ENCODE results near the gene PNPLA5.

Gene PNPLA5

DNA sequence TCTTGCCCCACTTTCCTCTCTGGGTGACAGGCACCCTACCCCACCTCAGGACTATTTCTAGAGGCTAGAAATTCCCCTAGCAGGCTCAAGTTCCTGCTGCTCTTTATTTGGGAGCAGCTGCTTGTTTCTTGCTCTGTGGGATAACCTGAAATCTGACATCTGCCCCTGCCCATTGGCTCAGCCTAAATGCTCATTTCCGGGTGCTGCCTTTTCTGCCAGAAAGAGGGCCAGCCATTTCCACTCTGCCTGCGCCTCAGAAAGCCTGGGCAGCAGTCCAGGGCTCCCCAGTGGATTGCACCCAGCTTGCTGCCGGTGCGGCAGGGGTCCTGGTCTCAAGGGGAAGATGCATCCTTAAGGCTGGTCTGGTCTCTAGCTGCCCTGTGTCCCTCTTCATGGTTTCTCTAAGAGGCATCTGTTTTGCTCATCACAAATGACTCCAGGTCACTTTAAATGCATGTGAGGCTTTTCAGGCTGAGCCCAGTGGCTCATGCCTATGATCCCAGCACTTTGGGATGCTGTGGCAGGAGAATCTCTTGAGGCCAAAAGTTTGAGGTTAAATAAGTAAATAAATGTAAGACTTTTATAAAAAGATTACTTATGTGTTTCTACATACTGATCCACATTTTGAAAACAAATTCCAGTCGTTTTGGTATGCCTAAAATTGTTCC lies 10.3 kb upstream of the PNPLA5 start:
- H3K36me3 ChIP-seq (ENCODE audit: insufficient read depth, low read length), result no peaks in the 10 kb centered on the region
- H3K27ac ChIP-seq (ENCODE audit: low read depth, low read length), result peak overlapping the region; percentile 41
- no peak overlapping the region for H2AFZ ChIP-seq (ENCODE audit: low read length, unreplicated experiment)

GRCh38 chr22:43900206-43900605 lies 8.4 kb upstream of the PNPLA5 start:
- no peaks in the 10 kb centered on the region for H3K79me2 ChIP-seq (ENCODE audit: control insufficient read depth, insufficient read depth, low read length, unreplicated experiment)
- H3K27ac ChIP-seq (ENCODE audit: low read depth, low read length), result no peak overlapping the region
- no peak overlapping the region for H3K4me3 ChIP-seq (ENCODE audit: low read depth, low read length)
- no peaks in the 10 kb centered on the region for H3K36me3 ChIP-seq (ENCODE audit: insufficient read depth, low read length)
- H3K4me1 ChIP-seq (ENCODE audit: control insufficient read depth, insufficient read depth, low read length, unreplicated experiment), result peaks cover 12% of the 10 kb centered on the region
- no peak overlapping the region for H2AFZ ChIP-seq (ENCODE audit: low read length, unreplicated experiment)
- no peaks in the 10 kb centered on the region for H3K27me3 ChIP-seq (ENCODE audit: insufficient read depth, low read length)

More for the DNA sequence above, 10.3 kb upstream of the PNPLA5 start:
- Histone ChIP-seq H3K27me3 (ENCODE audit: insufficient read depth, low read length) (no peaks in the 10 kb centered on the region), H3K79me2 (ENCODE audit: control insufficient read depth, insufficient read depth, low read length, unreplicated experiment) (no peaks in the 10 kb centered on the region), H3K4me3 (ENCODE audit: low read depth, low read length) (no peak overlapping the region), H3K4me1 (ENCODE audit: control insufficient read depth, insufficient read depth, low read length, unreplicated experiment) (peaks cover 12% of the 10 kb centered on the region)

GRCh38 chr22:43897751-43898261 lies 6.0 kb upstream of the PNPLA5 start:
- H3K79me2 ChIP-seq (ENCODE audit: control insufficient read depth, insufficient read depth, low read length, unreplicated experiment), result no peaks in the 10 kb centered on the region
- H3K4me1 ChIP-seq (ENCODE audit: control insufficient read depth, insufficient read depth, low read length, unreplicated experiment), result peaks cover 12% of the 10 kb centered on the region
- H3K27ac ChIP-seq (ENCODE audit: low read depth, low read length), result no peak overlapping the region
- H2AFZ ChIP-seq (ENCODE audit: low read length, unreplicated experiment), result no peak overlapping the region
- H3K4me3 ChIP-seq (ENCODE audit: low read depth, low read length), result no peak overlapping the region
- H3K36me3 ChIP-seq (ENCODE audit: insufficient read depth, low read length), result no peaks in the 10 kb centered on the region
- H3K27me3 ChIP-seq (ENCODE audit: insufficient read depth, low read length), result no peaks in the 10 kb centered on the region

- peaks cover 14% of the 10 kb centered on the region; the same call in 1 of the 2 replicates for H3K27me3 ChIP-seq (ENCODE audit: insufficient read depth, low read length)
- no peak overlapping the region for H3K27ac ChIP-seq (ENCODE audit: low read depth, low read length)
- H3K79me2 ChIP-seq (ENCODE audit: control insufficient read depth, insufficient read depth, low read length, unreplicated experiment), result no peaks in the 10 kb centered on the region
- peaks cover 12% of the 10 kb centered on the region for H3K4me1 ChIP-seq (ENCODE audit: control insufficient read depth, insufficient read depth, low read length, unreplicated experiment)
- H3K36me3 ChIP-seq (ENCODE audit: insufficient read depth, low read length), result no peaks in the 10 kb centered on the region
- H3K4me3 ChIP-seq (ENCODE audit: low read depth, low read length), result no peak overlapping the region
- H2AFZ ChIP-seq (ENCODE audit: low read length, unreplicated experiment), result no peak overlapping the region
Measured at GRCh38 chr22:43895986-43896645, 4.3 kb upstream of the PNPLA5 start.

GRCh38 chr22:43894122-43894521 lies 2.3 kb upstream of the PNPLA5 start:
- H3K79me2 ChIP-seq (ENCODE audit: control insufficient read depth, insufficient read depth, low read length, unreplicated experiment), result no peaks in the 10 kb centered on the region
- no peak overlapping the region for H3K27ac ChIP-seq (ENCODE audit: low read depth, low read length)
- H3K4me3 ChIP-seq (ENCODE audit: low read depth, low read length), result no peak overlapping the region
- H2AFZ ChIP-seq (ENCODE audit: low read length, unreplicated experiment), result no peak overlapping the region
- peaks cover 12% of the 10 kb centered on the region for H3K4me1 ChIP-seq (ENCODE audit: control insufficient read depth, insufficient read depth, low read length, unreplicated experiment)
- no peaks in the 10 kb centered on the region for H3K36me3 ChIP-seq (ENCODE audit: insufficient read depth, low read length)
- H3K27me3 ChIP-seq (ENCODE audit: insufficient read depth, low read length), result peaks cover 15% of the 10 kb centered on the region; the same call in 1 of the 2 replicates

GRCh38 chr22:43893266-43893665 lies 1.5 kb upstream of the PNPLA5 start:
- H3K36me3 ChIP-seq (ENCODE audit: insufficient read depth, low read length), result no peaks in the 10 kb centered on the region
- H3K4me3 ChIP-seq (ENCODE audit: low read depth, low read length), result no peak overlapping the region
- no peak overlapping the region for H2AFZ ChIP-seq (ENCODE audit: low read length, unreplicated experiment)
- H3K4me1 ChIP-seq (ENCODE audit: control insufficient read depth, insufficient read depth, low read length, unreplicated experiment), result peaks cover 10% of the 10 kb centered on the region
- no peaks in the 10 kb centered on the region for H3K79me2 ChIP-seq (ENCODE audit: control insufficient read depth, insufficient read depth, low read length, unreplicated experiment)
- peaks cover 15% of the 10 kb centered on the region; the same call in 1 of the 2 replicates for H3K27me3 ChIP-seq (ENCODE audit: insufficient read depth, low read length)
- H3K27ac ChIP-seq (ENCODE audit: low read depth, low read length), result no peak overlapping the region

GRCh38 chr22:43892183-43892894 lies 526 bp upstream of the PNPLA5 start:
- Histone ChIP-seq H2AFZ (ENCODE audit: low read length, unreplicated experiment) (no peak overlapping the region), H3K36me3 (ENCODE audit: insufficient read depth, low read length) (no peaks in the 10 kb centered on the region), H3K27ac (ENCODE audit: low read depth, low read length) (no peak overlapping the region), H3K27me3 (ENCODE audit: insufficient read depth, low read length) (peaks cover 15% of the 10 kb centered on the region; the same call in 1 of the 2 replicates), H3K4me3 (ENCODE audit: low read depth, low read length) (peak overlapping the region; percentile 46; the same call in 1 of the 2 replicates), H3K4me1 (ENCODE audit: control insufficient read depth, insufficient read depth, low read length, unreplicated experiment) (peaks cover under 1% of the 10 kb centered on the region), H3K79me2 (ENCODE audit: control insufficient read depth, insufficient read depth, low read length, unreplicated experiment) (no peaks in the 10 kb centered on the region)

- H3K79me2 ChIP-seq (ENCODE audit: control insufficient read depth, insufficient read depth, low read length, unreplicated experiment), result no peaks in the 10 kb centered on the region
- H3K4me3 ChIP-seq (ENCODE audit: low read depth, low read length), result peak overlapping the region; percentile 46
- H3K27ac ChIP-seq (ENCODE audit: low read depth, low read length), result no peak overlapping the region
- H3K27me3 ChIP-seq (ENCODE audit: insufficient read depth, low read length), result peaks cover 15% of the 10 kb centered on the region; the same call in 1 of the 2 replicates
- no peaks in the 10 kb centered on the region for H3K4me1 ChIP-seq (ENCODE audit: control insufficient read depth, insufficient read depth, low read length, unreplicated experiment)
- no peak overlapping the region for H2AFZ ChIP-seq (ENCODE audit: low read length, unreplicated experiment)
- no peaks in the 10 kb centered on the region for H3K36me3 ChIP-seq (ENCODE audit: insufficient read depth, low read length)
Measured at GRCh38 chr22:43890901-43891331, 897 bp downstream of the PNPLA5 start.

DNA sequence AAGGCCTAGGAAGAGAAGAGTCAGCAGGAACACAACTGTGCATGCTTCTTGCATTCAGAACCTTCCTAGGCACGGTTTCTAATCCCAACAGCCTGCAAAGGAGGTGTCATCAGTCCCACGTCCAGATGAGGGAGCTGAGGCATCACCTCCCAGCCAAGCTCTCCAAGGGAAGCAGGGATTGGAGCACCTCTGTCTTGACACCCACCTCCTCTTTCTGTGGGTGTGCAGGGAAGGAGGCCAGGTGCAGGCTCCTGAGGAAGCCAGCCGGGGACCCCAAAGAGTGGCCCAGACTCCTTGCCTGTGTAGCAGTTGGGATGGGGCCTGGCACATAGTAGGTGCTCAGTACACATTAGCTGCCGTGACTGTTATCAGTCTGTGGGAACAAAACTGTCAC lies 2.0 kb downstream of the PNPLA5 start:
- H3K27ac ChIP-seq (ENCODE audit: low read depth, low read length), result no peak overlapping the region
- no peak overlapping the region for H2AFZ ChIP-seq (ENCODE audit: low read length, unreplicated experiment)
- H3K4me1 ChIP-seq (ENCODE audit: control insufficient read depth, insufficient read depth, low read length, unreplicated experiment), result no peaks in the 10 kb centered on the region
- H3K27me3 ChIP-seq (ENCODE audit: insufficient read depth, low read length), result peaks cover 15% of the 10 kb centered on the region; the same call in 1 of the 2 replicates
- no peaks in the 10 kb centered on the region for H3K79me2 ChIP-seq (ENCODE audit: control insufficient read depth, insufficient read depth, low read length, unreplicated experiment)
- no peak overlapping the region for H3K4me3 ChIP-seq (ENCODE audit: low read depth, low read length)
- H3K36me3 ChIP-seq (ENCODE audit: insufficient read depth, low read length), result no peaks in the 10 kb centered on the region

GRCh38 chr22:43889201-43889859 lies 2.5 kb downstream of the PNPLA5 start:
- H3K4me3 ChIP-seq (ENCODE audit: low read depth, low read length), result no peak overlapping the region

More at GRCh38 chr22:43889201-43889859, 2.5 kb downstream of the PNPLA5 start:
- H3K27me3 ChIP-seq (ENCODE audit: insufficient read depth, low read length), result peaks cover 15% of the 10 kb centered on the region; the same call in 1 of the 2 replicates
- H2AFZ ChIP-seq (ENCODE audit: low read length, unreplicated experiment), result no peak overlapping the region
- H3K79me2 ChIP-seq (ENCODE audit: control insufficient read depth, insufficient read depth, low read length, unreplicated experiment), result no peaks in the 10 kb centered on the region
- no peaks in the 10 kb centered on the region for H3K36me3 ChIP-seq (ENCODE audit: insufficient read depth, low read length)
- H3K27ac ChIP-seq (ENCODE audit: low read depth, low read length), result no peak overlapping the region
- no peaks in the 10 kb centered on the region for H3K4me1 ChIP-seq (ENCODE audit: control insufficient read depth, insufficient read depth, low read length, unreplicated experiment)

Measured in ACC112 (cell line).